ENCODE results near the gene IFT122.

DNA sequence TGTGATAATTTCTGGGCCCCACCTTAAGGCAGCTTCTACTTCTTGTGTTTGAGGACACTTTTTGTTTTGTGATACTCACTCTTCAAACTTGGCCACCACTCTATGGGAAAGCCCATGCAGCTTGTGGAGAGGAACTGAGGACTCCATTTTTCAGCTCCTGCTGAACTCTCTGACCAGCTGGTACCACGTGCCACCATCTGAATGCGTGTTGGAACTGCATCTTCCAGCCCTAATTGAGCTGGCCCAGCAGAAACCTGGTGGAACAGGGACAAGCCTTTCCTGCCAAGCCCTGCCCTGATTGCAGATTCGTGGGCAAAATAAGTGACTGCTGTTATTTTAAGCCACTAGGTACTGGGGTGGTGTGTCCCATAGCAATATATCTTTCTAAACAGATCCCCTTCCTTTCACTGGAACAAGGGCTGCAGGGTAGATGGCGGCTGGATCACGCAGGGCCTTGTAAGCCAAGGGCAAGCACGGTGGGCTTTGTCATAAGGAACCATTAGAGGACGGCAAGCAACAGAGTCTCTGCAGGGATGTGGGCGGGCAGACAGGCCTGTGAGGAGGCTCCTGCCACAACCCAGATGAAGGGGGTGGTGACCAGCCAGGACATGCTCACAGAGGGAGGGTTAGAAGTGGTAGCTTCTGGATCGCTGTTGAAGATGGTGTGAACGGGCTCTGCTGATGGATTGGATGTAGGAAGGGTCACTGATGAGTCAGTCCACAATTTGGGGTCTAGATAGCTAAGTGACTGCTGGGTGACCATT lies 112.4 kb downstream of the IFT122 start:
- TF ChIP-seq, protein P1, sequence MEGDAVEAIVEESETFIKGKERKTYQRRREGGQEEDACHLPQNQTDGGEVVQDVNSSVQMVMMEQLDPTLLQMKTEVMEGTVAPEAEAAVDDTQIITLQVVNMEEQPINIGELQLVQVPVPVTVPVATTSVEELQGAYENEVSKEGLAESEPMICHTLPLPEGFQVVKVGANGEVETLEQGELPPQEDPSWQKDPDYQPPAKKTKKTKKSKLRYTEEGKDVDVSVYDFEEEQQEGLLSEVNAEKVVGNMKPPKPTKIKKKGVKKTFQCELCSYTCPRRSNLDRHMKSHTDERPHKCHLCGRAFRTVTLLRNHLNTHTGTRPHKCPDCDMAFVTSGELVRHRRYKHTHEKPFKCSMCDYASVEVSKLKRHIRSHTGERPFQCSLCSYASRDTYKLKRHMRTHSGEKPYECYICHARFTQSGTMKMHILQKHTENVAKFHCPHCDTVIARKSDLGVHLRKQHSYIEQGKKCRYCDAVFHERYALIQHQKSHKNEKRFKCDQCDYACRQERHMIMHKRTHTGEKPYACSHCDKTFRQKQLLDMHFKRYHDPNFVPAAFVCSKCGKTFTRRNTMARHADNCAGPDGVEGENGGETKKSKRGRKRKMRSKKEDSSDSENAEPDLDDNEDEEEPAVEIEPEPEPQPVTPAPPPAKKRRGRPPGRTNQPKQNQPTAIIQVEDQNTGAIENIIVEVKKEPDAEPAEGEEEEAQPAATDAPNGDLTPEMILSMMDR (IDR thresholded peaks at IDR 0.05), result no peak
- TF ChIP-seq MAFK (IDR thresholded peaks at IDR 0.05; ENCODE audit: partially characterized antibody) (no peak), JUN (IDR thresholded peaks at IDR 0.05) (no peak), POLR2A (IDR thresholded peaks at IDR 0.05; ENCODE audit: low read length) (no peak), KDM5A (IDR thresholded peaks at IDR 0.05) (no peak)
